ENCODE results near the gene INTS6.

- TF ChIP-seq CTCF (IDR thresholded peaks at IDR 0.05) (no peak), POLR2A (IDR thresholded peaks at IDR 0.05) (no peak)
These were observed 14.9 kb upstream of the INTS6 start for GRCh38 chr13:51467730-51468129.
